Chondrocyte (in vitro differentiated cells): ENCODE measurements around the gene TMEM63C. TPM values are rescaled to one million over a fixed set of nuclear protein-coding genes. Genes with fewer than 3 reads are reported as not detected.

ENCODE experiments used
- DNase-seq: peaks from one replicate; pipeline ENCODE4 v3.0.0; 2021; ENCODE audit warnings: mixed read lengths, low spot score
- H3K27ac Mint-ChIP-seq: one replicate; pipeline ENCODE4 v1.8.0; 2021; ENCODE audit warnings: mild to moderate bottlenecking, moderate library complexity, mixed read lengths; ENCODE audit not compliant: unreplicated experiment
- H3K27me3 Mint-ChIP-seq: 2 replicates; pipeline ENCODE4 v1.8.0; 2021; ENCODE audit warnings: low read depth, mixed read lengths
- H3K36me3 Mint-ChIP-seq: 2 replicates; pipeline ENCODE4 v1.8.0; 2021; ENCODE audit warnings: low read depth, mixed read lengths
- H3K4me1 Mint-ChIP-seq: 2 replicates; pipeline ENCODE4 v1.8.0; 2021; ENCODE audit warnings: low read depth, mild to moderate bottlenecking, mixed read lengths
- H3K4me3 Mint-ChIP-seq: one replicate; pipeline ENCODE4 v1.8.0; 2021; ENCODE audit warnings: mild to moderate bottlenecking, moderate library complexity, mixed read lengths; ENCODE audit not compliant: unreplicated experiment
- H3K9me3 Mint-ChIP-seq: 2 replicates; pipeline ENCODE4 v1.8.0; 2021; ENCODE audit warnings: low read depth, mixed read lengths
- CTCF ChIP-seq: fragments of 200-600 bp; sonication (generic); IDR thresholded peaks from 2 replicates; pipeline ENCODE4 v1.5.0; 2021; ENCODE audit warnings: antibody characterized with exemption, mild to moderate bottlenecking, moderate library complexity
- total RNA-seq: library from RNA; stranded (reverse); gene quantifications from 3 replicates; pipeline ENCODE4 v1.2.1, GENCODE V29; 2021

The TMEM63C gene
- total RNA-seq, 1 donor from 2014 or later: 10.3 TPM

GRCh38 chr14:77204907-77205306 is 23.3 kb downstream of the TMEM63C start:
- no peak overlapping the region for H3K4me3 Mint-ChIP-seq

GRCh38 chr14:77205566-77205965 is 24.0 kb downstream of the TMEM63C start:
- no peak for DNase-seq
- H3K27ac Mint-ChIP-seq: no peak overlapping the region
- no peak overlapping the region for H3K4me3 Mint-ChIP-seq
- H3K36me3 Mint-ChIP-seq: peaks cover 3% of the 10 kb centered on the region
- TF ChIP-seq CTCF: no peak
- no peaks in the 10 kb centered on the region for H3K9me3 Mint-ChIP-seq
- H3K4me1 Mint-ChIP-seq: no peaks in the 10 kb centered on the region
- peaks cover 11% of the 10 kb centered on the region for H3K27me3 Mint-ChIP-seq

More at GRCh38 chr14:77204907-77205306, 23.3 kb downstream of the TMEM63C start:
- peaks cover 4% of the 10 kb centered on the region for H3K36me3 Mint-ChIP-seq
- peaks cover 14% of the 10 kb centered on the region for H3K27me3 Mint-ChIP-seq
- TF ChIP-seq CTCF: no peak
- H3K4me1 Mint-ChIP-seq: no peaks in the 10 kb centered on the region
- H3K9me3 Mint-ChIP-seq: no peaks in the 10 kb centered on the region
- H3K27ac Mint-ChIP-seq: no peak overlapping the region
- DNase-seq: no peak

GRCh38 chr14:77206261-77206824 is 24.7 kb downstream of the TMEM63C start:
- Mint-ChIP-seq H3K4me1 (no peaks in the 10 kb centered on the region), H3K9me3 (no peaks in the 10 kb centered on the region), H3K27me3 (peaks cover 9% of the 10 kb centered on the region), H3K36me3 (peaks cover 3% of the 10 kb centered on the region), H3K4me3 (no peak overlapping the region), H3K27ac (no peak overlapping the region)
- no peak for DNase-seq
- TF ChIP-seq CTCF: no peak

- no peak for DNase-seq
- Mint-ChIP-seq H3K36me3 (peaks cover 1% of the 10 kb centered on the region), H3K27me3 (peaks cover 6% of the 10 kb centered on the region), H3K9me3 (no peaks in the 10 kb centered on the region), H3K4me1 (no peaks in the 10 kb centered on the region), H3K27ac (no peak overlapping the region), H3K4me3 (no peak overlapping the region)
- no peak for TF ChIP-seq CTCF
Observed at GRCh38 chr14:77206877-77207389, 25.3 kb downstream of the TMEM63C start.

GRCh38 chr14:77208291-77208978 is 26.8 kb downstream of the TMEM63C start:
- Mint-ChIP-seq H3K27me3 (peaks cover 6% of the 10 kb centered on the region), H3K36me3 (no peaks in the 10 kb centered on the region), H3K27ac (no peak overlapping the region), H3K9me3 (no peaks in the 10 kb centered on the region), H3K4me1 (no peaks in the 10 kb centered on the region), H3K4me3 (no peak overlapping the region)
- DNase-seq: no peak
- TF ChIP-seq CTCF: no peak
